AG04450 (cell line): ENCODE data around the gene RFX2. TPM values are rescaled to one million over a fixed set of nuclear protein-coding genes. Genes with fewer than 3 reads are reported as not detected.

Experiments used
- CTCF ChIA-PET: fragments of 300-600, 350-600 bp; formaldehyde crosslinking; extraction: SDS; loops from one replicate; lab custom pipeline; 2022; ENCODE audit warnings: antibody characterized with exemption, inconsistent platforms; lab: Charles Lee
- POLR2A ChIA-PET: fragments of 350-600 bp; formaldehyde crosslinking; extraction: SDS; loops from one replicate; lab custom pipeline; 2021; ENCODE audit warnings: antibody characterized with exemption, inconsistent platforms; lab: Yijun Ruan, JAX
- DNase-seq: peaks from one replicate; pipeline ENCODE4 v3.0.0-alpha.2; 2011; ENCODE audit warnings: low read depth, low spot score
- H3K27ac ChIP-seq: one replicate; pipeline ENCODE4 v1.5.1; 2012; ENCODE audit warnings: low read depth, low read length, control low read depth
- H3K27me3 ChIP-seq: one replicate; pipeline ENCODE4 v1.6.0; 2012; ENCODE audit warnings: low read length; ENCODE audit not compliant: control insufficient read depth, insufficient read depth
- H3K4me3 ChIP-seq: 2 replicates; pipeline ENCODE4 v1.5.1; 2011; ENCODE audit warnings: mild to moderate bottlenecking, low read depth, low read length, control low read depth
- H3K9me3 ChIP-seq: 2 replicates; pipeline ENCODE4 v1.5.1; 2012; ENCODE audit warnings: low read length; ENCODE audit not compliant: control insufficient read depth, insufficient read depth
- CTCF ChIP-seq: IDR thresholded peaks from 2 replicates; pipeline ENCODE4 v1.5.1; 2011; ENCODE audit warnings: low read depth, low read length, control low read depth, inconsistent platforms
- polyA plus RNA-seq: library from polyadenylated mRNA; depleted of rRNA; stranded (reverse); fragments of >200 nt; gene quantifications from 2 replicates; pipeline ENCODE4 v1.2.3, GENCODE V29; 2011

Gene RFX2
- polyA plus RNA-seq, 1 experiment = 2.9 TPM

GRCh38 chr19:5993201-5993600 is 117.1 kb downstream of the RFX2 start:
- no peak overlapping the region for H3K27ac ChIP-seq
- no peak overlapping the region for H3K4me3 ChIP-seq
- no peak for TF ChIP-seq CTCF
- POLR2A ChIA-PET = no interaction called here
- no peak for DNase-seq
- H3K9me3 ChIP-seq = peaks cover 6% of the 10 kb centered on the region
- CTCF ChIA-PET = interaction anchor here (1.1 to 1.8 kb wide), 2 partner anchors 29 kb away, joined by 3 to 8 read pairs; no protein-coding TSS in a partner anchor
- H3K27me3 ChIP-seq = no peaks in the 10 kb centered on the region

- DNase-seq = no peak
- TF ChIP-seq CTCF = no peak
- CTCF ChIA-PET = interaction anchor here (1.1 kb wide), 1 partner anchor 29 kb away, joined by 3 read pairs; no protein-coding TSS in a partner anchor
- Histone ChIP-seq H3K27me3 (no peaks in the 10 kb centered on the region), H3K9me3 (peaks cover 6% of the 10 kb centered on the region), H3K27ac (no peak overlapping the region), H3K4me3 (no peak overlapping the region)
- POLR2A ChIA-PET = interaction anchor here (0.6 kb wide), 1 partner anchor 87 kb away, joined by 4 read pairs; no protein-coding TSS in a partner anchor
Observed at GRCh38 chr19:5992756-5993155, 117.5 kb downstream of the RFX2 start.

GRCh38 chr19:5991244-5991838 is 119.0 kb downstream of the RFX2 start:
- ChIA-PET POLR2A (no interaction called here), CTCF (interaction anchor here (0.7 to 1.7 kb wide), 3 partner anchors 31 to 892 kb away, joined by 5 to 10 read pairs (median 5); no protein-coding TSS in a partner anchor)
- Histone ChIP-seq H3K27ac (no peak overlapping the region), H3K27me3 (no peaks in the 10 kb centered on the region), H3K9me3 (peaks cover 6% of the 10 kb centered on the region), H3K4me3 (no peak overlapping the region)
- no peak for TF ChIP-seq CTCF
- DNase-seq = no peak

DNA sequence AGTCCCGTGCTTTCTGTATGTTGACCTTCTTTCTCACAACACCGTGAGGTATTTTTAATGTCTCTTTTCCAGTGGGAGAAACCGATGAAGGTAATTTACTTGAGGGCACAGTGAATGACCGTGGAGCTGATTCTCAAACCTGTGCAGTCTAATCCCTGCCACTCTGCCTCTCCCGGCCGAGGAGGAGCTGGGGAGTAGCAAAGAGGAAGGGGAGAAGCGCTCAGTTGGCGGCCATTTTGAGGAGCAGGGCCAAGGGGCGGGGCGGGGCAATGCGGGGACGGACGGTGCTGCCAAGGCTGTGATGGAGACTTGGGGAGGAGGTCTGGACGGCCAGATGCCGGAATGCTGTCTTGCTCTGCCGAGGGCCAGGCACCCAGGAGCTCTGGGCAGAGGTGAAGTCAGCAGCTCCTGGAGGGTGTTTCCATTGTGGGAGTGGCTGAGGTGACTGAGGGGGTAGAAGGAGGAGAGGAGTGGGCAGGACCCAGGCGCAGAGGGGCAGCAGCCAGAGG is 120.0 kb downstream of the RFX2 start:
- H3K4me3 ChIP-seq = no peak overlapping the region
- ChIA-PET CTCF (interaction anchor here (0.7 to 1.7 kb wide), 3 partner anchors 12 to 550 kb away, joined by 4 to 10 read pairs (median 5); no protein-coding TSS in a partner anchor), POLR2A (no interaction called here)
- no peaks in the 10 kb centered on the region for H3K27me3 ChIP-seq
- no peak overlapping the region for H3K27ac ChIP-seq
- peaks cover 6% of the 10 kb centered on the region for H3K9me3 ChIP-seq
- no peak for TF ChIP-seq CTCF
- no peak for DNase-seq
